ENCODE measurements around the gene NKX2-4.
"Not testable (repeated sequence)": the region's sequence is repeated elsewhere in the genome, so short reads cannot be mapped to it uniquely, and the experiment has no call there.

DNA sequence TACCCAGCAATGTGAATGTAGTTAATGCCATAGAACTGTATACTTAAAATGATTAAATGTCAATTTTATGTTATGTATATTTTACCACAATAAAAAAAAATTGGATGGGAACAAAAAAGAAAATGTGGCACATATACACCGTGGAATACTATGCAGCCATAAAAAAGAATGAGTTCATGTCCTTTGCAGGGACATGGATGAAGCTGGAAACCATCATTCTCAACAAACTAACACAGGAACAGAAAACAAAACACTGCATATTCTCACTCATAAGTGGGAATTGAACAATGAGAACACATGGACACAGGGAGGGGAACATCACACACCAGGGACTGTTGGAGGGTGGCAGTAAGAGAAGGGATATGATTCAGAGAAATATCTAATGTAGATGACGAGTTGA, 21.8 kb upstream of the NKX2-4 start:
- TF ChIP-seq CTCF (conservative IDR thresholded peaks at IDR 0.05 in 1 of 2, IDR thresholded peaks at IDR 0.05 in 1 of 2; ENCODE audit: low read depth in 1 of 2, low read length in 2 of 2); EZH2 (IDR thresholded peaks at IDR 0.05; ENCODE audit: low read length, missing control alignments): not testable (repeated sequence)
